PC-3 (cell line): ENCODE measurements around the gene IFT25. TPM values are rescaled to one million over a fixed set of nuclear protein-coding genes. Genes with fewer than 3 reads are reported as not detected.

ENCODE experiments used
- ATAC-seq: fragments of 200-7000 bp; cut with Tn5 transposase; 2 replicates; pipeline ENCODE4 v1.9.1; 2020; ENCODE audit warnings: mild to moderate bottlenecking, moderate library complexity
- BruUV-seq: library from RNA; stranded (reverse); fragments of 400-500 nt; replicated peaks from 2 replicates; lab custom pipeline; 2021; lab: Mats Ljungman, UMichigan
- CTCF ChIA-PET: fragments of 300-600 bp; sonication (Branson Sonifier 250); formaldehyde crosslinking; loops from one replicate; lab custom pipeline; 2022; ENCODE audit warnings: antibody characterized with exemption; lab: Charles Lee
- POLR2A ChIA-PET: fragments of 300-600 bp; sonication (Branson Sonifier 250); formaldehyde crosslinking; loops from one replicate; lab custom pipeline; 2022; ENCODE audit warnings: antibody characterized with exemption; ENCODE audit not compliant: unreplicated experiment; lab: Charles Lee
- DNase-seq: peaks from one replicate; pipeline ENCODE4 v3.0.0-alpha.2; 2015
- H2AFZ ChIP-seq: fragments of 300-600 bp; sonication (generic); 2 replicates; pipeline ENCODE4 v1.6.0; 2016; ENCODE audit warnings: antibody characterized with exemption, low read length
- H3F3A ChIP-seq: fragments of 300-600 bp; sonication (generic); one replicate; pipeline ENCODE4 v1.6.0; 2017; ENCODE audit warnings: antibody characterized with exemption, low read length, control low read depth, mild to moderate bottlenecking; ENCODE audit not compliant: unreplicated experiment
- H3K27ac ChIP-seq: fragments of 300-600 bp; sonication (generic); 2 replicates; pipeline ENCODE4 v1.5.1; 2016; ENCODE audit warnings: mild to moderate bottlenecking, low read length
- H3K27me3 ChIP-seq: fragments of 300-600 bp; sonication (generic); 2 replicates; pipeline ENCODE4 v1.6.1; 2016; ENCODE audit warnings: low read length, mixed read lengths
- H3K36me3 ChIP-seq: fragments of 300-600 bp; sonication (generic); 2 replicates; pipeline ENCODE4 v1.6.1; 2016; ENCODE audit warnings: low read depth, mixed run types, low read length, mixed read lengths
- H3K4me1 ChIP-seq: fragments of 300-600 bp; sonication (generic); 2 replicates; pipeline ENCODE4 v1.5.1; 2016; ENCODE audit warnings: low read length; ENCODE audit not compliant: insufficient read depth
- H3K4me2 ChIP-seq: fragments of 300-600 bp; sonication (generic); 2 replicates; pipeline ENCODE4 v1.6.0; 2016; ENCODE audit warnings: low read length
- H3K4me3 ChIP-seq: fragments of 300-600 bp; sonication (generic); 2 replicates; pipeline ENCODE4 v1.5.1; 2016; ENCODE audit warnings: mild to moderate bottlenecking, low read length, mixed read lengths
- H3K79me2 ChIP-seq: fragments of 300-600 bp; sonication (generic); 2 replicates; pipeline ENCODE4 v1.6.1; 2017; ENCODE audit warnings: low read length, mixed read lengths
- H3K9ac ChIP-seq: fragments of 300-600 bp; sonication (generic); 2 replicates; pipeline ENCODE4 v1.6.0; 2016; ENCODE audit warnings: mild to moderate bottlenecking, low read length
- H3K9me2 ChIP-seq: fragments of 300-600 bp; sonication (generic); replicated peaks from 2 replicates; pipeline ENCODE4 v1.6.1; 2016; ENCODE audit warnings: mixed run types, low read length, mixed read lengths
- H3K9me3 ChIP-seq: fragments of 300-600 bp; sonication (generic); 2 replicates; pipeline ENCODE4 v1.6.1; 2016; ENCODE audit warnings: low read length, mixed read lengths
- H4K20me1 ChIP-seq: fragments of 300-600 bp; sonication (generic); 2 replicates; pipeline ENCODE4 v1.6.1; 2016; ENCODE audit warnings: low read length, mixed read lengths
- CTCF ChIP-seq: fragments of 300-600 bp; sonication (generic); conservative IDR thresholded peaks from 2 replicates; pipeline ENCODE4 v1.5.1; 2017; ENCODE audit warnings: antibody characterized with exemption, low read depth, mild to moderate bottlenecking, low read length
- EZH2 ChIP-seq: fragments of 300-600 bp; sonication (generic); IDR thresholded peaks from one replicate; pipeline ENCODE4 v1.6.1; 2017; ENCODE audit warnings: antibody characterized with exemption, mild to moderate bottlenecking, low read length; ENCODE audit not compliant: unreplicated experiment
- EZH2phosphoT487 ChIP-seq: fragments of 300-600 bp; sonication (generic); IDR thresholded peaks from 2 replicates; pipeline ENCODE4 v1.6.1; 2018; ENCODE audit warnings: mild to moderate bottlenecking, antibody characterized with exemption, low read length, borderline replicate concordance
- intact Hi-C: fragments of 100-400 bp; cut with micrococcal nuclease; formaldehyde crosslinking; loops from 2 replicates; pipeline ENCODE4 v1.9.0; 2023
- total RNA-seq: library from RNA; depleted of rRNA; stranded (reverse); fragments of >200 nt; gene quantifications from 2 replicates; pipeline ENCODE4 v1.2.3, GENCODE V29; 2014

IFT25 gene
- total RNA-seq, 1 experiment from 2014 or later = 66.7 TPM

GRCh38 chr1:53959664-53960250, 14.3 kb upstream of the IFT25 start:
- H4K20me1 ChIP-seq = no peaks in the 10 kb centered on the region
- ChIA-PET CTCF (interaction anchor here (0.6 to 1.5 kb wide), 7 partner anchors 10 to 137 kb away, joined by 3 to 20 read pairs (median 6); partner anchors contain the start of gene IFT25), POLR2A (interaction anchor here (0.7 kb wide), 1 partner anchor 135 kb away, joined by 25 read pairs; no protein-coding TSS in a partner anchor)
- no peaks in the 10 kb centered on the region for H3K9me2 ChIP-seq
- H3K27me3 ChIP-seq = no peaks in the 10 kb centered on the region
- ATAC-seq (no peak; the same call in 1 of the 2 replicates), DNase-seq (peak; percentile 70)
- TF ChIP-seq EZH2 = no peak
- TF ChIP-seq CTCF = peak; percentile 81
- H3K27ac ChIP-seq = no peak overlapping the region
- no peak overlapping the region for H3K9ac ChIP-seq
- H3K9me3 ChIP-seq = no peaks in the 10 kb centered on the region
- H3K4me3 ChIP-seq = no peak overlapping the region
- H3K4me1 ChIP-seq = peaks cover 21% of the 10 kb centered on the region
- no peaks in the 10 kb centered on the region for H3K79me2 ChIP-seq
- no peak overlapping the region for H3K4me2 ChIP-seq
- no peak overlapping the region for H2AFZ ChIP-seq
- BruUV-seq = no TSS peak
- intact Hi-C loops = loop anchor here (1.0 kb wide), 2 partner anchors 81 to 98 kb away; no protein-coding TSS in a partner anchor
- H3K36me3 ChIP-seq = peaks cover 24% of the 10 kb centered on the region
- no peaks in the 10 kb centered on the region for H3F3A ChIP-seq

GRCh38 chr1:53957194-53957818, 11.8 kb upstream of the IFT25 start:
- no peaks in the 10 kb centered on the region for H3K27me3 ChIP-seq
- H3F3A ChIP-seq = no peaks in the 10 kb centered on the region
- ATAC-seq = peak; percentile 86
- H2AFZ ChIP-seq = peak overlapping the region; percentile 8; the same call in 1 of the 2 replicates
- H3K9me3 ChIP-seq = no peaks in the 10 kb centered on the region
- peak overlapping the region; percentile 66 for H3K4me2 ChIP-seq
- no peak overlapping the region for H3K4me3 ChIP-seq
- peaks cover 22% of the 10 kb centered on the region for H3K36me3 ChIP-seq
- CTCF ChIA-PET = no interaction called here
- H3K27ac ChIP-seq = peak overlapping the region; percentile 22
- POLR2A ChIA-PET = no interaction called here
- H3K9me2 ChIP-seq = no peaks in the 10 kb centered on the region
- peaks cover 15% of the 10 kb centered on the region for H3K4me1 ChIP-seq
- no TSS peak for BruUV-seq
- no peaks in the 10 kb centered on the region for H4K20me1 ChIP-seq
- peak; percentile 63 for DNase-seq
- TF ChIP-seq EZH2phosphoT487 (no peak), EZH2 (no peak), CTCF (no peak)
- peaks cover 3% of the 10 kb centered on the region; the same call in 1 of the 2 replicates for H3K79me2 ChIP-seq
- H3K9ac ChIP-seq = no peak overlapping the region
- intact Hi-C loops = no loop called here
